ENCODE measurements around the gene HOXD12.

GRCh38 chr2:176105078-176105729 lies 5.6 kb downstream of the HOXD12 start:
- TF ChIP-seq POLR2A (IDR thresholded peaks at IDR 0.05) = no peak
- TF ChIP-seq POLR2AphosphoS5 (IDR thresholded peaks at IDR 0.05) = no peak

Measured in stomach (tissue), 4 donors.